HG02571 (cell line): ENCODE results near the gene ZNF439.
A peak's percentile ranks its signal among the peaks of the same experiment; 100 is the strongest.
"Not testable (repeated sequence)": the region's sequence is repeated elsewhere in the genome, so short reads cannot be mapped to it uniquely, and the experiment has no call there.

Experiments used
- ATAC-seq: cut with Tn5 transposase; IDR thresholded peaks from one replicate; pipeline ENCODE4 v1.9.1; 2021; ENCODE audit warnings: mild to moderate bottlenecking, moderate library complexity; ENCODE audit not compliant: unreplicated experiment

The ZNF439 gene

GRCh38 chr19:11867766-11868165, 19.2 kb downstream of the ZNF439 start:
- ATAC-seq = not testable (repeated sequence)

- ATAC-seq = no peak
These were observed 19.7 kb downstream of the ZNF439 start for GRCh38 chr19:11868188-11868587.

GRCh38 chr19:11872624-11873023, 24.1 kb downstream of the ZNF439 start:
- ATAC-seq = no peak

- ATAC-seq = no peak
These were observed 25.2 kb downstream of the ZNF439 start for GRCh38 chr19:11873762-11874161.

DNA sequence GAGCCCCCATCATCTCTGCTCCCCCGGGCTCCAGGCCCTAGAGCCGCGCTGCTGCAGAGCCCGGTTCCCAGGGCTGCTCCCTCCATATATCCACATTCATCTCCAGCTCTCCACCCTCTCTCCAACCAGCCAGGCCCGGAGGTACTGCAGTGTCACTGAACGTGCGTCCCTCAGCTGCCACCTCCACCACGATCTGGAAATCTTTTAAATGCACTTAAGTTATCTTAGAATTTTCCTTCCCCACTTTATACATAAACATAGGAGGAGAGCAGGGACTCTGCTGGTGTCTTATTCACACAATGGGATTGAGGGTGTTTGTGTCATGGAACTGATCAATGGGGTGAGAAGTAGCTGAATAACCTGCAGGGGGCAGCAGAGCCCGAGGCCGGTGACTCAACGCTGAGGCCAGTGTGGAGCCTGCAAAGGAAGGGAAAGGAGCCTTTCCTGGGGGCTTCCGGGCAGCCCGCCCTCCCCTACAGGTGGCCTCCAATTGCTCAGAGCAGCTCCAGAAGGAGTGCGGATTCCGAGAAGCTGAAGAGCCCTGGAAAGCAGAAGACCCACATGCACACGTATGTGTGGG, 31.3 kb downstream of the ZNF439 start:
- ATAC-seq = not testable (repeated sequence)

GRCh38 chr19:11880598-11880997, 32.1 kb downstream of the ZNF439 start:
- ATAC-seq = no peak

GRCh38 chr19:11881151-11881800, 32.8 kb downstream of the ZNF439 start:
- ATAC-seq = no peak

GRCh38 chr19:11882606-11883005, 34.1 kb downstream of the ZNF439 start:
- ATAC-seq = no peak

DNA sequence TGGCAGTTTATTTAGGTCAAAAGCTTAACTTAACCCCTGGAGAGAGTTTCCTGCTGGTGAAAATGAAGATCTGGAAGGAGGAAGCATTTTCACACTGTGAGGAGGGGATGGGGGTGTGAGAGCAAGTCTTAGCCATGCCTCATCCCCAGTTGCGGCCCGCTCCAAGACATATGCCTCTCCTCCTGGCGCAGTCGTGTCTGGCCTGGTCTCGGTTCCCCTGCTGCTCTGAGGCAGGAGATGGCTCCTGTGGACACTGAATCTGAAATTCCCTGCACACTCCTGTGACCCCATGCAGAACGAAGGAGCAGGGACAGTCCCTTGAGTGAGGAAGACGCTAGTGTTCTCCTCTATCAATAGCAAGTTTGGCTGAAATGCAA, 38.7 kb downstream of the ZNF439 start:
- ATAC-seq = no peak

DNA sequence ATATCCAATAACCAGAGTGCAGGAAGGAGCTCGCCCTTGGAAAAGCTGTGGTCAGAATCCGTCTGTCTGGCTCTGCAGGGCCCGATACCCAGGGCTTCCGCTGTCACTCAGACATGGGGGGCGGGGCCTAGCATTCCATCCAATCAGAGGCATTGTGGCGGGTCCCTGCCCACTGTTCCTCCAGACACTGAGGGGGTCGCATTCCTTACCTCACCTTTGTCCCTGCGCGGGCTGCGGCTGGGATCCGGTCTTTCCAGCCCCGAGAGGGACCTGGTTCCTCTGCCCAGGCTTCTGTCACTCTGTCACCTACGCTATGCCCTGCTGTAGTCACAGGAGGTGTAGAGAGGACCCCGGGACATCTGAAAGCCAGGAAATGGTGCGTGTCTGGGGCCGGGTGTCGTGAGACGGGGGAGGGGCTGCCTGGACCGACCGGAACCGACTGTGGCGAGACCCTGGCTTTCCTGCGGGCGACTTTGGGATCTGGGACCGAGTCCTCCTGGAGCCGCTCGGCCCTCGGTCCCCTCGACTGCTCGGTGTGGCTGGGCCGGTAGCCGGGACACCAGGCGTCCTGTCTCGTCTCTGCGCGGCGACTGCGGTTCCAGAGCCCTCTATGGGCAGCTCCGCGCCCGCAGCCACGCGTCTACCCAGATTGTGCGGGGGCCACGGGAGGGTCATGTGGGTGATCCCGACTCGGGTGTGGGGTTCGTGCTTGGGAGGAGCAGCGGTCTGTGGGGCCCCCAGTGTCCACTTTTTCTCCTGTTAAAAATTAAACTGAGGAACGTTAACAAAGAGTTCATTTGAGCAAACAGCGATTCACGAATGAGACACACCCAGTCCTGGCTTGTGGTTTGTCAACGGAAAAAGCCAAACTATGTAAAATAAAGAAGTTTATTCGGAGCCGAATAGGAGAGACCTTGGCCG, 39.3 kb downstream of the ZNF439 start, which contains the start of gene ZNF69:
Gene ZNF69, plus strand, starts transcription at position 172 of the 921 bp plus-strand sequence. Its CDS starts 142 bp downstream, at position 314.
- peak; percentile 54 for ATAC-seq

GRCh38 chr19:11889901-11890300, 41.4 kb downstream of the ZNF439 start:
- not testable (repeated sequence) for ATAC-seq

GRCh38 chr19:11890634-11891033, 42.1 kb downstream of the ZNF439 start:
- ATAC-seq = no peak

DNA sequence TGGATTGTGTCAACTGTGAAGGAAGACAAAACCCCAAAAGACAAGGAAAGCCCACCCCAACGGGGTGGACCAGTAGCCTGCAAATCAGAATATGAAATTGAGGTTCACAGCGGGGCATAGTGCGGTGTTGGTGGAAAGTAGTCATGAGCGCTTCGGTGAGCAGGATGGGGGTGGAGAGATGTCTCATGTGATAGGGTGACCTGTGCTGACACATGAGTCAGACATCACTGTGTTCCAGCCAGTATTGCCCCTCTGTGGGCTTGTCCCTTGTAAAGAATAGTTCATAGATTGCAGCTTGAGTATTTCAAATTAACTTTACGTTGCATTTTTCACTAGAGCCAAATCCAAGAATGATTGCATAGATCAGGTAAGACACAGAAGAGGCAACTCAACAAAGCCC, 46.3 kb downstream of the ZNF439 start:
- ATAC-seq = no peak

GRCh38 chr19:11902228-11902627, 53.7 kb downstream of the ZNF439 start:
- ATAC-seq = no peak

DNA sequence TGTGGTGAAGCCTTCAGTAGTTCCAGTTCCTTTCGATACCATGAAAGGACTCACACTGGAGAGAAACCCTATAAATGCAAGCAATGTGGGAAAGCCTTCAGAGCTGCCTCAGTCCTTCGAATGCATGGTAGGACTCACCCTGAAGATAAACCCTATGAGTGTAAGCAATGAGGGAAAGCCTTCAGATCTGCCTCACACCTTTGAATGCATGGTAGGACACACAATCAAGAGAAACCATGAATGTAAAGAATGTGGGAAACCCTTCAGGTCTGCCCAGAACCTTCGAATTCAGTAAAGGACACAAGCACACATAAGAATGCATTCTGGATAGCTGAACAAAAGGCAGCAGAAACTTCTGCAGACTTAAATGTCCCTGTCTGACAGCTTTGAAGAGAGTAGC, 57.4 kb downstream of the ZNF439 start:
- ATAC-seq = no peak

- ATAC-seq = not testable (repeated sequence)
These were observed 63.4 kb downstream of the ZNF439 start for GRCh38 chr19:11911937-11912336.

DNA sequence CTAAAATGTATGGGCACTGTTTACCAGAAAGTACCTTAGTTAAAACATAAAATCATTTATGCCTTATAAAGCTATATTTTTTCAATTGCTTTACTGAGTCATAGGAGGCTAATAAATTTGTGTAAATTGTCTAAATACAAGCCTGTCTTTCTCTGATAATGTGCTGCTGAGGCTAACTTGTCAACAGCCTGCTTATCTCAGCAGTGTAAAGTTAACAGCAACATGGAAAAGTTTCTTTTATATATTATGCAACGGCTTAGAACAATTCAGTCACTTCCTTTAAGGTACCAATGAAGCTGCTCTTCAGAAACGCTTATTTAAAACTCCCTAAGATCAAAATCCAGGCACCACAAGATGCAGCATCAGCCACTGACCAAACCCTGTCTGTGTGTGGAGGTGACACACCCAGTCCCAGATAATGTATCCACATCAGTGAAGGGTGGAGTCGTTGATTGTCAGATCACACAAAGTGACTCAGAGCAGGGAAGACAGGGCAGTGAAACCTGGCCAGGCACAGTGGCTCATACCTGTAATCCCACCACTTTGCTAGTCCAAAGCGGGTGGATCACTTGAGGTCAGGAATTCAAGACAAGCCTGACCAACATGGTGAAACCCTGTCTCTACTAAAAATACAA, 66.0 kb downstream of the ZNF439 start:
- not testable (repeated sequence) for ATAC-seq
